ENCODE results near the gene ZNF785. TPM values are rescaled to one million over a fixed set of nuclear protein-coding genes. Genes with fewer than 3 reads are reported as not detected.

ZNF785 gene
- total and polyA plus RNA-seq, 2 of the 13 experiments (the other 11 are each of a cell fraction or from before 2014, with no cell fraction given) = 0.01 TPM; not detected in 1

DNA sequence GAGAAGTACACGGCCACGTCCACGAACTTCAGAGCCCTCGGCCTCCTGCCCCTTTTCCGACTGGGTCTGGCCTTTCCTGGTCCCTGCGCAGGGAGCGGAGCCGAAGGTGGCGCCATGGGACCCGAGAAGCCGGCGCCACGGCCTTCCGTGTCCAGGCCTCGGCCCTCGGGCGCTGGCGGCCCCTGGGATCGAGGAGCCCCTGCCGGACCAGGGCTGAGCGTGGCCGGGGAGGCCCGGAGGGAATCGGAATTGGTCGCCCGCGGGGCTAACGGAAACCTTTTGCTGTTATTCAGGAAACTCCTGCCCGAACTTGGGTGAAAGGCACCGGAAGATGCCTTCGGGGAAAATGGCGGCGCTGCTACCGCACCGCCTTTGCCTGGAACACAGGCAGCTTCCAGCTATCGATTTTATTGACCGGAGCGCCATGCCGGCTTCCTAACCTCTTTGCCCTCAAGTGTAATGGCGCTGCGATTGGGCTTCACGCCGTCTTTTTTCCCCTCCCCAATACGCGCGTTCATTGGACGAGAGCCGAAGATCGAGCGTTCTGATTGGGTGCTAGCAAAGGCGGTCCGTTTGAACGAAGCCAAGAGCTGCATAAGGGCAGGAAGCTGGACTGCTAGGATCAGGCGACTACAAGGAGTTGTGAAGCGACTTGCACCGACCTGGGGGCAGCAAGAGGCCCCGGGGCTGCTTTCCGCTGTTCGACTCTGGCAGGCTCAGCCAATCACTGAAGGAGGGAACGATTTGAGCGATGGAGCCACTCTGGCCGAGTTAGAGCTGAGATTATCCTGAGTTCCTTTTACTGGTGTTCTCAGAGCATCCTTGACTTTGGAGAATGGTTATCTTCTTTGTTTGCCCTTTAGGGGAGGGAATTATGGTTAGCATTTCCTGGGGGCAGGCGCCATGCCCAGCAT, 24.7 kb upstream of the ZNF785 start, which contains the start of gene ZNF689 (continued):
- TF ChIP-seq GATAD1 (CRISPR knock-in tag; IDR thresholded peaks at IDR 0.05) = peak; percentile 90
- peak; percentile 80 for TF ChIP-seq PPARG (CRISPR knock-in tag; conservative IDR thresholded peaks at IDR 0.05)
- peak; percentile 97; the same call in 1 of the 2 replicates for TF ChIP-seq ZNF124 (CRISPR knock-in tag; IDR thresholded peaks at IDR 0.05)
- TF ChIP-seq, protein P1, sequence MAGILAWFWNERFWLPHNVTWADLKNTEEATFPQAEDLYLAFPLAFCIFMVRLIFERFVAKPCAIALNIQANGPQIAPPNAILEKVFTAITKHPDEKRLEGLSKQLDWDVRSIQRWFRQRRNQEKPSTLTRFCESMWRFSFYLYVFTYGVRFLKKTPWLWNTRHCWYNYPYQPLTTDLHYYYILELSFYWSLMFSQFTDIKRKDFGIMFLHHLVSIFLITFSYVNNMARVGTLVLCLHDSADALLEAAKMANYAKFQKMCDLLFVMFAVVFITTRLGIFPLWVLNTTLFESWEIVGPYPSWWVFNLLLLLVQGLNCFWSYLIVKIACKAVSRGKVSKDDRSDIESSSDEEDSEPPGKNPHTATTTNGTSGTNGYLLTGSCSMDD (CRISPR knock-in tag; IDR thresholded peaks at IDR 0.05) = no peak
- TF ChIP-seq RAD21 (CRISPR knock-in tag; IDR thresholded peaks at IDR 0.05) = no peak; the same call in 1 of the 2 replicates
- TF ChIP-seq RNF2 (conservative IDR thresholded peaks at IDR 0.05; ENCODE audit: low read depth) = peak; percentile 51; the same call in 1 of the 2 replicates
- TF ChIP-seq TBX3 (IDR thresholded peaks at IDR 0.05; ENCODE audit: borderline replicate concordance) = no peak
- peak; percentile 70 for TF ChIP-seq NCOA2 (CRISPR knock-in tag; IDR thresholded peaks at IDR 0.05)
- TF ChIP-seq, protein P2, sequence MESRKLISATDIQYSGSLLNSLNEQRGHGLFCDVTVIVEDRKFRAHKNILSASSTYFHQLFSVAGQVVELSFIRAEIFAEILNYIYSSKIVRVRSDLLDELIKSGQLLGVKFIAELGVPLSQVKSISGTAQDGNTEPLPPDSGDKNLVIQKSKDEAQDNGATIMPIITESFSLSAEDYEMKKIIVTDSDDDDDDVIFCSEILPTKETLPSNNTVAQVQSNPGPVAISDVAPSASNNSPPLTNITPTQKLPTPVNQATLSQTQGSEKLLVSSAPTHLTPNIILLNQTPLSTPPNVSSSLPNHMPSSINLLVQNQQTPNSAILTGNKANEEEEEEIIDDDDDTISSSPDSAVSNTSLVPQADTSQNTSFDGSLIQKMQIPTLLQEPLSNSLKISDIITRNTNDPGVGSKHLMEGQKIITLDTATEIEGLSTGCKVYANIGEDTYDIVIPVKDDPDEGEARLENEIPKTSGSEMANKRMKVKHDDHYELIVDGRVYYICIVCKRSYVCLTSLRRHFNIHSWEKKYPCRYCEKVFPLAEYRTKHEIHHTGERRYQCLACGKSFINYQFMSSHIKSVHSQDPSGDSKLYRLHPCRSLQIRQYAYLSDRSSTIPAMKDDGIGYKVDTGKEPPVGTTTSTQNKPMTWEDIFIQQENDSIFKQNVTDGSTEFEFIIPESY (CRISPR knock-in tag; IDR thresholded peaks at IDR 0.05) = no peak; the same call in none of the 2 replicates
- TF ChIP-seq, protein P3, sequence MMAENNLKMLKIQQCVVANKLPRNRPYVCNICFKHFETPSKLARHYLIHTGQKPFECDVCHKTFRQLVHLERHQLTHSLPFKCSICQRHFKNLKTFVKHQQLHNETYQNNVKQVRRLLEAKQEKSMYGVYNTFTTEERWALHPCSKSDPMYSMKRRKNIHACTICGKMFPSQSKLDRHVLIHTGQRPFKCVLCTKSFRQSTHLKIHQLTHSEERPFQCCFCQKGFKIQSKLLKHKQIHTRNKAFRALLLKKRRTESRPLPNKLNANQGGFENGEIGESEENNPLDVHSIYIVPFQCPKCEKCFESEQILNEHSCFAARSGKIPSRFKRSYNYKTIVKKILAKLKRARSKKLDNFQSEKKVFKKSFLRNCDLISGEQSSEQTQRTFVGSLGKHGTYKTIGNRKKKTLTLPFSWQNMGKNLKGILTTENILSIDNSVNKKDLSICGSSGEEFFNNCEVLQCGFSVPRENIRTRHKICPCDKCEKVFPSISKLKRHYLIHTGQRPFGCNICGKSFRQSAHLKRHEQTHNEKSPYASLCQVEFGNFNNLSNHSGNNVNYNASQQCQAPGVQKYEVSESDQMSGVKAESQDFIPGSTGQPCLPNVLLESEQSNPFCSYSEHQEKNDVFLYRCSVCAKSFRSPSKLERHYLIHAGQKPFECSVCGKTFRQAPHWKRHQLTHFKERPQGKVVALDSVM (CRISPR knock-in tag; IDR thresholded peaks at IDR 0.05) = peak; percentile 89
- TF ChIP-seq, protein P4, sequence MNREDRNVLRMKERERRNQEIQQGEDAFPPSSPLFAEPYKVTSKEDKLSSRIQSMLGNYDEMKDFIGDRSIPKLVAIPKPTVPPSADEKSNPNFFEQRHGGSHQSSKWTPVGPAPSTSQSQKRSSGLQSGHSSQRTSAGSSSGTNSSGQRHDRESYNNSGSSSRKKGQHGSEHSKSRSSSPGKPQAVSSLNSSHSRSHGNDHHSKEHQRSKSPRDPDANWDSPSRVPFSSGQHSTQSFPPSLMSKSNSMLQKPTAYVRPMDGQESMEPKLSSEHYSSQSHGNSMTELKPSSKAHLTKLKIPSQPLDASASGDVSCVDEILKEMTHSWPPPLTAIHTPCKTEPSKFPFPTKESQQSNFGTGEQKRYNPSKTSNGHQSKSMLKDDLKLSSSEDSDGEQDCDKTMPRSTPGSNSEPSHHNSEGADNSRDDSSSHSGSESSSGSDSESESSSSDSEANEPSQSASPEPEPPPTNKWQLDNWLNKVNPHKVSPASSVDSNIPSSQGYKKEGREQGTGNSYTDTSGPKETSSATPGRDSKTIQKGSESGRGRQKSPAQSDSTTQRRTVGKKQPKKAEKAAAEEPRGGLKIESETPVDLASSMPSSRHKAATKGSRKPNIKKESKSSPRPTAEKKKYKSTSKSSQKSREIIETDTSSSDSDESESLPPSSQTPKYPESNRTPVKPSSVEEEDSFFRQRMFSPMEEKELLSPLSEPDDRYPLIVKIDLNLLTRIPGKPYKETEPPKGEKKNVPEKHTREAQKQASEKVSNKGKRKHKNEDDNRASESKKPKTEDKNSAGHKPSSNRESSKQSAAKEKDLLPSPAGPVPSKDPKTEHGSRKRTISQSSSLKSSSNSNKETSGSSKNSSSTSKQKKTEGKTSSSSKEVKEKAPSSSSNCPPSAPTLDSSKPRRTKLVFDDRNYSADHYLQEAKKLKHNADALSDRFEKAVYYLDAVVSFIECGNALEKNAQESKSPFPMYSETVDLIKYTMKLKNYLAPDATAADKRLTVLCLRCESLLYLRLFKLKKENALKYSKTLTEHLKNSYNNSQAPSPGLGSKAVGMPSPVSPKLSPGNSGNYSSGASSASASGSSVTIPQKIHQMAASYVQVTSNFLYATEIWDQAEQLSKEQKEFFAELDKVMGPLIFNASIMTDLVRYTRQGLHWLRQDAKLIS (CRISPR knock-in tag; IDR thresholded peaks at IDR 0.05) = peak; percentile 54; the same call in 1 of the 2 replicates
